CD4-positive, alpha-beta T cell treated with Interleukin-1 beta for 1 hour (primary cell): ENCODE data around the gene SSR2.
"Not testable (repeated sequence)": the region's sequence is repeated elsewhere in the genome, so short reads cannot be mapped to it uniquely, and the experiment has no call there.

Source experiments
- DNase-seq, 2 donors: peaks; one replicate each; pipeline ENCODE4 v3.0.0-alpha.2; 2020 to 2022

SSR2 gene

GRCh38 chr1:156045076-156045475 lies 24.3 kb upstream of the SSR2 start:
- DNase-seq = no peak

DNA sequence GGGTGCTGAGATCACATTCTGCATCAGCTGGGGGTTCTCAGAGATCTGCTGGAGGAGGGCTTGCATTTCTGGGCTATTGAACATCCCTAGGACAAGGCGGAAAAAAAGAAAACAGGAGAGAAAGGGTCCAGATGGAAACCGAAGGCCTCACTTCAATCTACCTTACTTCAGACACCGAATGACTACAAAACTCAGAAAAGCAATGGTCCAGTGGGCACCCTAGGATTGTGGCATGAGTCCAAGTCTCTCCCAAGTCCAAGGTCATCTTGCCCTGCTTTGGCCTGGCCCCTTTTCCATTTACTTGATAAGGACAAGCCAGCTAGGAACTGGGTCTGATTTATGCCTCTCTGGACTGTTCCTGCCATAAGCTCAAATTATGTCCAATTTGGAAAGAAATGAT lies 22.1 kb upstream of the SSR2 start:
- no peak for DNase-seq

GRCh38 chr1:156034991-156035390 lies 14.2 kb upstream of the SSR2 start:
- DNase-seq = not testable (repeated sequence)

DNA sequence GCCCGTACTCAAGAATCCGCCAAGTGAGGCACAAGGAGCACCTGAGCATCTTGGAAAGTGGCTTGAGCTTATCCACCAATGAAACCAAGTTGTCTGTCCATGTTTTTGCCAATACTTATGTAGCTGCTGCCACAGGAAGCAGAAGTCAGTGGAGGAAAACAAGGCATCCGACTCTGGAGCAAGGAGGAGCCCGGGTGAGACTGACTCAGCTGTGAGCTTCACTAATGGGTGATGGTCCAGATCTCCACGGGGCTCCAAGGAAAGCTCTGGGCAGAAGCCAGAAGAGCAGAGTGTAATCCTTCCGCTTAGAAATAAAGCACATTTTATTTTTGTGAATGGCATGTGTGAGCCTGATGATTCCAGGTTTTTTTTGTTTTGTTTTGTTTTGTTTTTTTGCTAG lies 12.3 kb upstream of the SSR2 start:
- no peak for DNase-seq

DNA sequence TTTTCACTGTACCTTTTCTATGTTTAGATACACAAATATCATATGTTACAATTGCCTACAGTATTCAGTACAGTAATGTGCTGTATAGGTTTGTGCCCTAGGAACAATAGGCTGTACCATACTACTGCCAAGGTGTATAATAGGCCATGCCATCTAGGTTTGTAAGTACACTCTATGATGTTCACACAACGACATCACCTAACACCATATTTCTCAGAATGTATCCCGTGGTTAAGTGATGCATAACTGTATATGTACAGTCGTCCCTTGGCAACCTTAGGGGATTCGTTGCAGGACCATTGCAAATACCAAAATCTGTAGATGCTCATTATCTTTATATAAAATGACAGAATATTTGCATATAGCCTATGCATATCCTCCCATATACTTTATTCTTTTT lies 5.8 kb upstream of the SSR2 start:
- no peak for DNase-seq

DNA sequence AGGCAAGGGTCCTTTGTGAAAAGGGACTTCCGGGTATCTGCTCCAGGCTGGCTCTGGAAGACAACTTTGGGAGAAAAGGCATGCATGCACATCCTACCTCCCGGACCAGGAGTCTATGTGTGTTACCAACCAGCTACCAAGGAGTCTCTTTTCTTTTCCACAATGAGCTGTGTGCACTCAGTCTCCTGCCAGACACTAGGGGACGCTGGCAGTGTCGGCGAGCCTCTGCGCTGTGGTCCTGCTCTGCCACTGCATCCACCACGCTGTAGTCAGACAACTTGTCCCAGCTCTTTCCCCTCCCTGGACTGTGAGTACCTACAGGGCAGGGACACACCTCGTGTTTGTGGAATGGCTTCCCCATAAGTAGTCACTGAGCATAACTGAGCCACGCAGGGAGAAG lies 5.1 kb upstream of the SSR2 start:
- DNase-seq = peak; percentile 18 to 32

- no peak for DNase-seq
Measured at GRCh38 chr1:156024801-156025200, 4.0 kb upstream of the SSR2 start.

DNA sequence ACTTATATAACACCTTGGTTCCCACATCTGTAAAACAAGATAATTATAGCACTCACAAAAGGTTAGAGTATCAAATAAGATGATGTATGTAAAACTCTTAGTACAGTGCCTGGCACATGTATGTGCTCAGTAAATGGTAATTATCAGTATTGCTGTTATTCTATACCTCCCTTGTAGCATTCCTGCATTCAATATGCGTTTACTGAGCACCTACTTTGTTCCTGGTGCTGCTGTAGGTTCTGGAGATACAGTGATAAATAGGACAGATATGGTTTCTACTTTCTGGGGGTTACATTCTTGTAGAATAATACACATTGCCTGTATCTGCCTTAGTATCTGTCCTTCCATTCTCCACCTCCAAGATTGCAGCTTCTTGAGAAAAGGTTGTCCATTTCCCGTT lies 1.2 kb upstream of the SSR2 start:
- DNase-seq = no peak

DNA sequence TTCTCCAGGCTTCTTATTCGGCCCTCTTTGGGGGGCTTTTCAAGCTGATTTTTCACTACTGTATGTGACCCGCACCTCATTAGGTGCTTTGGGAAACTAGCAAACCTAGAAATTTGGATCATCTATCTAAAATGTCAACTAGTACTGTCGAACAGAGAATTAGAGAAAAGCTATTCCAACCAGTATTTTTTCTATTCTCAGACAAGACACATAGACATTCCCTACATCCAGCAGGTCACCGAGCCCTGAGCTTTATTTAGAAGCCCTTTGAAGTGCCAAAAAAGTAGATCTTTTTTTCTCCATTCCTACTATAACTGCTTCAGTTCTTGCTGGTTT lies 310 bp upstream of the SSR2 start:
- DNase-seq = no peak

DNA sequence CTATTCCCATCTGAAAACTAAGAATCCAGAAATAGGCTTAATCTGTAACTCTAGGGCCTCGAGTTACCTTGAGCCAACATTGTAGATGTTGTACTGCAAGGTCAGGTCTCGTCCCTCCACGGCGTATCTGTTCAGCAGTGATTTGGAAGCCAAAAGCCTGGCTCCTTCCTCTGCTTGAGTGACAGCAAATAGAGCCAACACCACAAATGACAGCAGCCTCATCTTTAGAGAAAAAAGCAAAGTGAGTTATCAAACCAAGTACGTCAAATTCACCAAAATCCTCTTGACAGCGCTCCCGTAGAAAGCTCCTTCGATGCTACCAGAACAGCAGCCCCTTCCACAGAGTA lies 832 bp downstream of the SSR2 start:
- DNase-seq = no peak

GRCh38 chr1:156014829-156015228 lies 5.9 kb downstream of the SSR2 start:
- DNase-seq = no peak

GRCh38 chr1:156012051-156012817 lies 8.5 kb downstream of the SSR2 start:
- DNase-seq = no peak

GRCh38 chr1:156009404-156009803 lies 11.3 kb downstream of the SSR2 start:
- DNase-seq = no peak

GRCh38 chr1:156006666-156007376 lies 13.9 kb downstream of the SSR2 start:
- DNase-seq = no peak

DNA sequence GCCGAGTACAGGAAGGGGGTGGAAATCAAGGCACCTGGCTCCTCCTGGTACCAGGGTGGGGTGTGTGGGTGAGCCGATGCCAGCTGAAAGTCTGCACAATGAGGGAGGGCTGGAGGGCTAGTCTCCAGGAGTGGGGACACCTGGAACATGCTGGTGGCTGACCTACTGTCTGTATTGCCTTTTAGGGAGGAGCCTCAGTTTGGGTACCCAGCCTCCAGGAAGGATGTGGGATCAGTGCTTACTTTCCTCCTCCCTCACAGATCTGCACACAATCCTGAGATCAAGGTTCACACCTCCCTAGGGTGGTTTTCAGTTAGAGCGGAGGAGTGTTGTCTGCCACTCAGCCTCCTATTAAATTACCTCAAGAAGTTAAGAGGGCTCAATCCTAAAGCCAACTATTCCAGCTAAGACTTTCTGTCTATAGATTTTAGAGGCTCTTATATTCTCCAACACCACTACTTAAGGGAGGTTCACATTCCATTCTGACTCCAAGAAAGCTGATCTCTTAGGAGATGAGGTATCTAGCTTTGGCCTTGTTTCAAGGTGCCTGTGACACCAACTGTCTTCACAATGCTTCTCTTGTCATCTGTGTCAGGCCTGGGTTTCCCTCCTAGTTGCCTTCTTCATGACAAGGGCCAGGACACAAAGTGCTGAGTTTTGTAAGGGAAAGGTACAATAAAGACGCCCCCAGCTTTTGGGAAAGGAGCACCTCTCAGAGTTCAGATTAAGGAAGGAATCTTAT lies 15.7 kb downstream of the SSR2 start:
- DNase-seq = peak; percentile 7 to 52

- DNase-seq = no peak
Measured at GRCh38 chr1:156003923-156004188, 16.9 kb downstream of the SSR2 start.

DNA sequence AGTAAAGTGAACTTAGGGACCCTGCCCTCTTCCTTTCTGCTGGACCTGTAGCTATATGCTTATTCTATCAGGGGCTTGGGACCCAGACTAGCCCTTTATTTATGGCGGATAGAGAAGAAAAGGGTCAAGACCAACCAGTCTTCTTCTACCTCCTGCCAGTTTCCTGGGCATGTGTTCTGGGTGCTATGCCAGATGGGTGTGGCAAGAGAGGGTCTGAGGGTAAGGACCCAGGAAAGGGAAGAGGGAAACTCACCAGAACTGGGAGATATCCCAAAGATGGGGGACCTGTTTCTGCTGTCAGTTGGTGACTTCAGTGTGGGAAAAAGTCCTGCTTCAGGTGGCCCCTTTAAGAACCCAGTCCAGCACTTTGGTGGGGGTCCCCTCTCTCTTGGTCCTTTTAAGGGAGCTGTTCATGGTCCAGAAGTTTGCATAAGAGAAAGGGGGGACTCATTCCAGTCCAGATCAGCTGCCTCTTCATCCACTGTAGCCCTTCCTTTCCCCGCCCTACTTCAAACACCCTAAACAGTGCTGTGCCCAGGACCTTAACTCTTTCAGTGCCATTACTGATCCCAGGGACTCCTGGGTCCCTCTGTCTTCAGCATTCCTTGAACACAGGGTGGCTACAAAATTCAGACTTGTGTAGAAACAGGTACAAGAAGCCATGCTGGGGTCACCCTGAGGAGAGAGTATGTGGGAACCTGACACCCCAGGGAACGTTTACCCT lies 18.4 kb downstream of the SSR2 start:
- DNase-seq = no peak

GRCh38 chr1:156001662-156002171 lies 19.0 kb downstream of the SSR2 start:
- DNase-seq = no peak

- DNase-seq = no peak
Measured at GRCh38 chr1:156001021-156001661, 19.6 kb downstream of the SSR2 start.

DNA sequence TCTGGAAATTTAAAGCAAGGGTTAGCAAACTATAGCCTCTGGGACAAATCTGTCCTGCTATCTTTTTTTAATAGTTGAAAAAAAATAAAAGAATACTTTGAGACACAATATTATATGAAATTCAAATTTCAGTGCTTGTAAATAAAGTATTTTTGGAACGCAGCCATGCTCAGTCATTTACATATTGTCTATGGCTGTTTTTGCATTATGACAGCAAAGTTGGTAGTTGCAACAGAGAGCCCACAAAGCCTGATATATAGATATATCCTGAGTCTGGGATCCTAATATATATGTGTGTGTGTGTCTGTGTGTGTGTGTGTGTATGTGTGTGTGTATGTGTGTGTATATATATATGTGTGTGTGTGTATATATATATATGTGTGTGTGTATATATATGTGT lies 20.8 kb downstream of the SSR2 start:
- DNase-seq = no peak

DNA sequence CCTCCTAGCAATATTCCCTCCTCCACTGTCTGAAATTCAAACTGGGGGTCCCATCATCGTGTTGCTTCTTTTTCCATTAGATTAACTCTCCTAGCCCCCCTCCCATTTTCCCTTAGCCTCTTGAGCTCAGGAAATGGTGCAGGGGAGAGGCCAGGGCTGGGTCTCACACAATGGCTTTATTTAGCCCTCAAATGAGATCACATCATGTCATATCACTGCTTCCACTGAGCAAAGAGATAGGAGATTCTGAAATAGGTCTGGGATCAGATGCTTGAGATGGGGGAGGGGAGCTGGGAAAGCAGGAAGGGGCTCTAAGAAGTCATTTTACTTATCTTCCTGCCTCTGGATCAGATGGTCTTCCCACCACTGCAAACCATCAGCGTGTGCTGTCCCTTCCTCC lies 24.6 kb downstream of the SSR2 start:
- DNase-seq = no peak

GRCh38 chr1:155993595-155993994 lies 27.2 kb downstream of the SSR2 start:
- DNase-seq = no peak
